ENCODE results near the gene CLDN18.

- TF ChIP-seq ZNF384 (IDR thresholded peaks at IDR 0.05), result no peak
- no peak for TF ChIP-seq FOXK2 (IDR thresholded peaks at IDR 0.05)
- TF ChIP-seq SUZ12 (IDR thresholded peaks at IDR 0.05), result no peak
- TF ChIP-seq SP1 (IDR thresholded peaks at IDR 0.05), result no peak
- TF ChIP-seq ELF4 (IDR thresholded peaks at IDR 0.05), result no peak
- TF ChIP-seq TARDBP (IDR thresholded peaks at IDR 0.05), result no peak
- no peak for TF ChIP-seq BHLHE40 (IDR thresholded peaks at IDR 0.05; ENCODE audit: borderline replicate concordance)
- TF ChIP-seq NFRKB (IDR thresholded peaks at IDR 0.05), result no peak
- TF ChIP-seq PKNOX1 (IDR thresholded peaks at IDR 0.05), result no peak
- TF ChIP-seq FOXM1 (IDR thresholded peaks at IDR 0.05; ENCODE audit: borderline replicate concordance), result no peak
- no peak for TF ChIP-seq FOXA1 (IDR thresholded peaks at IDR 0.05)
- no peak for TF ChIP-seq CTBP1 (IDR thresholded peaks at IDR 0.05; ENCODE audit: borderline replicate concordance)
- TF ChIP-seq ARNT (IDR thresholded peaks at IDR 0.05), result no peak
- no peak for TF ChIP-seq L3MBTL2 (conservative IDR thresholded peaks at IDR 0.05)
Observed at GRCh38 chr3:138031536-138031935, 21.6 kb downstream of the CLDN18 start.
